GM10248 (cell line): ENCODE results near the gene KDELR3.

Source experiments
- CTCF ChIA-PET: fragments of 300-600 bp; sonication (Branson Sonifier 250); formaldehyde crosslinking; extraction: SDS; loops from one replicate; lab custom pipeline; 2021; ENCODE audit warnings: antibody characterized with exemption; lab: Yijun Ruan, JAX
- POLR2A ChIA-PET: fragments of 350-650 bp; sonication (Branson Sonifier 250); formaldehyde crosslinking; extraction: SDS; loops from one replicate; lab custom pipeline; 2020; ENCODE audit warnings: antibody characterized with exemption; lab: Yijun Ruan, JAX
- DNase-seq: peaks from one replicate; pipeline ENCODE4 v3.0.0; 2012; ENCODE audit errors: extremely low spot score
- TF ChIP-seq, protein P1 (sequence below): IDR thresholded peaks from 2 replicates; pipeline ENCODE4 v1.5.1; 2012; ENCODE audit warnings: mild to moderate bottlenecking, low read depth; ENCODE audit errors: extremely low read depth, missing control alignments, control extremely low read depth

Gene KDELR3

DNA sequence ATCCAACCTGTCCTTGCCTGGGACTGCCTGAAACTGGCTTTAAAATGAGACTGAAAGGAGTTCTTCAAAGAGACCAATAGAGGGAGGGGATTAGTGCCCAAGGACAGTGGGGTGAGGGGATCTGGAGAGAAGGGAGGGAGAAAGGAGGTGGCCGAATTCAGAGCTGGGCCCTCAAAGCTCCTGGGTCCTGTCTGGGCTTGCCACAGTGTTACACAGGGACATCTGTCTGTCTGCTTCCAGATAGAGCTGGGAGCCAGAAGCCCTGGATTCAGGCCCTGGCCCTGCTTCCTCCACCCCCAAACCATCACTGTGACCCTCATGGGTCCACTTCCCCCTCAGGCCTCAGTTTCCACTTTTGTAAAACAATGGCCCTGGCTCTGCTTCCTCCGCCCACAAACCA is 16.5 kb upstream of the KDELR3 start:
- TF ChIP-seq, protein P1, sequence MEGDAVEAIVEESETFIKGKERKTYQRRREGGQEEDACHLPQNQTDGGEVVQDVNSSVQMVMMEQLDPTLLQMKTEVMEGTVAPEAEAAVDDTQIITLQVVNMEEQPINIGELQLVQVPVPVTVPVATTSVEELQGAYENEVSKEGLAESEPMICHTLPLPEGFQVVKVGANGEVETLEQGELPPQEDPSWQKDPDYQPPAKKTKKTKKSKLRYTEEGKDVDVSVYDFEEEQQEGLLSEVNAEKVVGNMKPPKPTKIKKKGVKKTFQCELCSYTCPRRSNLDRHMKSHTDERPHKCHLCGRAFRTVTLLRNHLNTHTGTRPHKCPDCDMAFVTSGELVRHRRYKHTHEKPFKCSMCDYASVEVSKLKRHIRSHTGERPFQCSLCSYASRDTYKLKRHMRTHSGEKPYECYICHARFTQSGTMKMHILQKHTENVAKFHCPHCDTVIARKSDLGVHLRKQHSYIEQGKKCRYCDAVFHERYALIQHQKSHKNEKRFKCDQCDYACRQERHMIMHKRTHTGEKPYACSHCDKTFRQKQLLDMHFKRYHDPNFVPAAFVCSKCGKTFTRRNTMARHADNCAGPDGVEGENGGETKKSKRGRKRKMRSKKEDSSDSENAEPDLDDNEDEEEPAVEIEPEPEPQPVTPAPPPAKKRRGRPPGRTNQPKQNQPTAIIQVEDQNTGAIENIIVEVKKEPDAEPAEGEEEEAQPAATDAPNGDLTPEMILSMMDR = no peak
- no peak for DNase-seq
- ChIA-PET POLR2A (no interaction called here), CTCF (no interaction called here)

DNA sequence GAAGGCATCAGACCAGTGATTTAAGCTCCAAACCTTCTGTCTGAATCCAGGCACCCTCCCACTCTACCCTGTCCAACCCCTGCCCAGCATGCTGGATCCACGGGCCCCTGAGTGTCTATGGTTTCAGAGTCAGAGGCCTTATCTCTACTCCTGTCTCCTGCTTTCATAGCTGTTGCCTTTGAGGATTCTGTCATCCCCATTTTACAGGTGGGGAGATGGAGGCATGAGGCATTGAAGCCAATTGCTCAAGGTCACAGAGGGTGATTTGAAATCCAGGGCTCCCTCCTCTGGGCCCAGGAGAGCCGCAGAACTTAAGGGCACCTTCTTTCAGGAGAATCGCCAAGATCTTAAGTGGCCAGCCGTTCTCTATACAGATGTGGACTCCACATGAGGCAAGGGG is 16.0 kb upstream of the KDELR3 start:
- ChIA-PET POLR2A (no interaction called here), CTCF (no interaction called here)
- TF ChIP-seq, protein P1 = no peak
- no peak for DNase-seq

DNA sequence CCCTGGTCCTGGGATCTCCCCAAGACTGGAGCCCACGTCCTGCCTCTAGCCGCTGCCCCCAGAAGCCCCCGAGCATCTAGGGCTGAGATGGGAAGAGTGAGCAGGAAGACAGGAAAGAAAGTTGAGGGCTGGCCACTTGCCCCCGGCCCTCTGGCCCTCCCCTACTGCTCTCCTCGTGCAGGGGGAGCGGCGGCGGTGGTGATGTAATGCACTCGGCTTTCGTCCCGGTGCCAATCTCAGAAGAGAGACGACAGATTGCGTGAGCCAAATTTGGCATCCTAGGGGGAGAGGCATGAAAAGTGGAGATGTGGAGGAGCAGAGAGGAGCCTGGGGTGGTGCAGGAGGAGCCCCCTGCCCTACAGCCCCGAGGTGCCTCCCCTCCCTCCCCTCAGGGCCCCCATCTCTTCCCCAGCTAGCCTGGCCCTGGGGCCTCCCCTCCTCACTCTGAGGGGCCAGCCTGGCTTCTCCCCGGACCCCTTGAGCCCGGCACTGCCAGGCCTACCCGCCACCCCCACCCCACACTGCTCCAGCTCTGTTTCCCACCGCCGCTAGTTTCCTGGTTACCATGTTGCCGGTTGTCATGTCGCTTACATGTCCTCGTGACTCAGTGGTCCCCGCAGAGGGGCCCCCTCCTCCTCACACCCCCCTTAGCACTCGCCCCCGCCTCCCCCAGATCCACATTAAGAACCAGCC is 15.4 kb upstream of the KDELR3 start:
- no peak for DNase-seq
- ChIA-PET POLR2A (no interaction called here), CTCF (no interaction called here)
- TF ChIP-seq, protein P1 = no peak

DNA sequence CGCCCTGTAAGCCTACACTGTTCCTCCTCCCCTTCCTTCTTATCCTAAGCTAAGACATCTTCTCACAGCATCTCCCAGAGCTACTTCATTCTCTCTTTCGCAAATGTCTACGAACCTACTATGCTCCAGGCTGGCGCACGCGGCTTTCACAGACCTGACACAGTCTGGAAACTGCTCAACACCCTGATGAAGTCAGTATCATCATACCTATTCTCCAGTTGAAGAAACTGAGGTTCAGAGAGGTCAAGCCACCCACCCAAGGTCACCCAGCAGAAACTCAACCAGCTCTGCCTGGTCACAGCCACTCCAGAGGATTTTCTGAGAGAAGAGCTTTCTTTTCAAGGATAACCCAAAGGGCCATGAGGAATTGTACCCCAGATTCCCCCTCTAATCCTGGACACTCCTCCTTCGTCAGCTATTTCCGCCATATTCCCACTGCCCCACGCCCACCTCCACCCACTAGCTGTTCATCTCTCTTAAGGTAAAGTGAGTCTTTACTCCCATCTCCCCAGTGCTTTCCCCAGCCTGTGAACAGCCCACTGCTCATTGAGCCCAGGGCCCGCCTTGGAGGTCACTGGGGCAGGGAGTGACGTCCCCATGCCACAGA is 14.7 kb upstream of the KDELR3 start:
- CTCF ChIA-PET = no interaction called here
- DNase-seq = no peak
- POLR2A ChIA-PET = no interaction called here
- TF ChIP-seq, protein P1 = no peak

DNA sequence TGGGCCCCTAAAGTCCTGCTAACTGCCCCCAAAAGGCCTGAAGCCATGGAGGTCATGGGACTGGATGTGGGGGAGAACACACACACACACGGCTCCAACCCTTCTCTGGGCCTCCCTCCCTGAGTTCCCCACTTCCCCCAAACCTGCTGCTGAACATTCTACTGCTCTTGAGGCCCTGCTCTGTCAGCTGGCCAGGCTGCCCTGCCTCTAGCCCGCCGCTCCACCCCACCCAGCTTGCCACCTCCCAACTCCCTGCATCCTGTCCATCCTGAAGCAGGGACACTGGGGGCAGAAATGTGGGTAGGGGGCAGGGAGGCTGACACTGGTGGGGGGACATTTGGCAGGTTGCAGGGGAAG is 13.9 kb upstream of the KDELR3 start:
- ChIA-PET POLR2A (no interaction called here), CTCF (no interaction called here)
- DNase-seq = no peak
- TF ChIP-seq, protein P1 = no peak

DNA sequence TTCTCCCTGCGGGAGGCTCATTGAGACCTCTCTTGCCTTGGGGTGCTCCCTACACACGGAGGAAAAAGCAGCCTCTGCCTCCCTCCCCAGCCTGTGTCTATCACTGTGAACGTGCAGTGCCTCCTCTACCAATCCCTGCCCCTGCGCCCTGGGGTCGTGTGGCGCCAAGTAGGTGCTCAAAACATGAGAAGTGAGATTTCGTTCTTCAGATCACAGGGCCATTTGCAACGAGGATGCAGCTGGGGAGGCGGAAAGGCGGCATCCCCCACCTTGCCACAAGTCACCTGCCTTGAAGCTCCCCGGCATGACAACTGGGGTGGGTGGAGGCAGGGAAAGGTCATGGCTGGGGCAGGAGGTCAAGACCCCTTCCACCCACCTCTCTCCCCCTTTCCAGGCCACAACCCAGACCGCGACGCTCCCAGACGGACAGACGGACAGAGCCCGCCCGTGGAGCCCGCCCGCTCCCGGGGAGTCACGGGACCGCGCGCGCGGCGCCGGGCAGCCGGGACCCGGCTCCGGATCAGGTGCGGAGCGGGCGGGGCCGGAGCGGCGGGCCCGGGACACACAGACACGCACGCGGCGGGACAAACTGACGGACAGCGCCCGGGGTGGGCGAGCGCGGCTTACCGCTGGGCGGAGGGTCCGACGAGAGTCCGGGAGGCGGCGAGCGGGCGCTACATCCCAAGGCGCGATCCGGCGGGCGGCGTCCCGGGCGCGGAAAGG is 13.4 kb upstream of the KDELR3 start:
- ChIA-PET CTCF (no interaction called here), POLR2A (no interaction called here)
- TF ChIP-seq, protein P1 = no peak
- DNase-seq = peak; percentile 54
